GM21576 (cell line): ENCODE results near the gene GPS1.

Experiments used
- ATAC-seq: cut with Tn5 transposase; IDR thresholded peaks from one replicate; pipeline ENCODE4 v1.9.1; 2021; ENCODE audit warnings: mild to moderate bottlenecking, moderate library complexity; ENCODE audit not compliant: unreplicated experiment

GPS1 gene

GRCh38 chr17:82098169-82098938 lies 46.7 kb downstream of the GPS1 start, which contains the start of gene FASN:
Gene FASN, minus strand, starts transcription at chr17:82098236. Its CDS starts 1,791 bp downstream, at chr17:82096445.
- peak; percentile 59 for ATAC-seq

GRCh38 chr17:82098939-82099763 lies 47.5 kb downstream of the GPS1 start:
- ATAC-seq: peak; percentile 11

DNA sequence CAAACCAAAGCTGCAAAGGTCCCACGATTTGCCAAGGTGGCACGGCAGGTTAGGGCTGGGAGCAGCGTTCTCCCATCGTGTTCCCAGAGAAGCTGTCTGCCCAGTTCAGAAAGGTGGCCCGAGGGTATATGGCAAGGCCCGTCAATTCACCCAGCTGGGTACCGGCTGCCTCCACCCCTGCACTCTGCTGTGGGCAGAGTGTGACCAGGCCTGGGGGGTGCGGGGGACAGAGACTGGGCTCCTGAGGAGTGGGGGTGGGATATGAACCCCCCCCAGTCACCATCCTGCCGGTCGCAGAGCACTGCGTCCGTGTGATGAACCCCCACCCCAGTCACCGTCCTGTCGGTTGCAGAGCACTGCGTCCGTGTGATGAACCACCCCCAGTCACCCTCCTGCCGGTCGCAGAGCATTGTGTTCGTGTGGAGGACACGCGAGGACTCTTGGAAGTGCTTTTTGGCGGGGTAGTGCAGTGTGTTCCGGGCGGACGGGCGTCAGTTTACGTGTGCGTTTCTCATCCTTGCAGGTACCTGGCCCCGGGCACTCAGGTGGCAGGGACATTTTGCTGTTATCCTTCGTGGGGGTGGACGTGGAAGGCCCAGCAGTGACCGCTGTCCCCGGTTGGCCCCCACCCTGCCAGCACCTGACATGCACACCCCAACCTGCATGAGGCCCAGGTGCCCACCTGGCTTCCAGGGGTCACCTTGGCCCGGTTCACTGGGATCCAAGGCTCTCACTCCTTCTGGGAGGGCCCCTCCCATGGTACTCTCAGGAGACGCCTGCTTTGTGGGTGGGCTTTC lies 49.0 kb downstream of the GPS1 start:
- ATAC-seq: no peak

- no peak for ATAC-seq
These were observed 49.6 kb downstream of the GPS1 start for GRCh38 chr17:82101301-82101715.

- no peak for ATAC-seq
These were observed 50.3 kb downstream of the GPS1 start for GRCh38 chr17:82101767-82102679.

DNA sequence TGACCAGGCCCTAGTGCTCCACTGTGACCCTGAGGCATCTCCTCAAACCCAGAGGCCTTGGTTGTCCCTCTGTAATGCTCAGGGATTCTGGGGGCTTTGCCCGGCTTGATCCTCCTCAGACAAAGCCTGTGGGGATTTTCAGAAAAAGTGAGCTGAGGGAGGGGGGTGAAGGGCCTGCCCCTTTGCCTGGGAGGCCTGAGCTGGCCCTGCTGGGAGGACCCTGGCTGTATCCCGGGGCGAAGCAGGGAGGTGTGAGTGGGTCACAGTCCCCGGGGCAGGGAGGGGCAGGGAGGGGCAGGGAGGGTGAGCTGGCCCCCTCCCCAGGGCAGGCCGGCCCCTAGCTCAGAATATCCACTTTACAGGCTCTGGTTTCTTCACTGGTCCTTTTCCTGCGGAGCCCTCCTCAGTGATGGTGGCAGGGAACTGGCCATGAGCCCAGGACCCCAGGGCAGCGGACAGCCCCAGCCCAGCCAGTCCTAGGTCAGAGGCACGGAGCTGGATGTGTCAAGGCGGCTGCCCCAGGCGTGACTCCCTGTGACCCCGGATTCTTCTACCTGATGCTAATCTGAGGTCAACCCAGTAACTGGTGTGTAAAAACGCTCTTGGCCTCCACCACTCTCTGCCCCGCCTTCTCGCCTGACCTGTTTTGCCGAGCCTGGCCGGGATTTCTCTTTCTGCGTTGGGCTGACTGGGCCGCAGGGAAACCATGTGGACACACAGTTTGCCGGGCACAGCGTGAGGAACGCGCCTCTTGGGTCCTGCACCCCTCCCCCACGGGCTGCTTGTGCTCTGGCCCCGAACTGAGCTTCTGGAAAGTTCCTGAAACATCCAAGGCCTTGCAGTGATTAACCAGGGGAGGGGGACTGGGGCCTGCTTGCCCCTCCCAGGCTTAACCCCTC lies 52.1 kb downstream of the GPS1 start:
- ATAC-seq: no peak

DNA sequence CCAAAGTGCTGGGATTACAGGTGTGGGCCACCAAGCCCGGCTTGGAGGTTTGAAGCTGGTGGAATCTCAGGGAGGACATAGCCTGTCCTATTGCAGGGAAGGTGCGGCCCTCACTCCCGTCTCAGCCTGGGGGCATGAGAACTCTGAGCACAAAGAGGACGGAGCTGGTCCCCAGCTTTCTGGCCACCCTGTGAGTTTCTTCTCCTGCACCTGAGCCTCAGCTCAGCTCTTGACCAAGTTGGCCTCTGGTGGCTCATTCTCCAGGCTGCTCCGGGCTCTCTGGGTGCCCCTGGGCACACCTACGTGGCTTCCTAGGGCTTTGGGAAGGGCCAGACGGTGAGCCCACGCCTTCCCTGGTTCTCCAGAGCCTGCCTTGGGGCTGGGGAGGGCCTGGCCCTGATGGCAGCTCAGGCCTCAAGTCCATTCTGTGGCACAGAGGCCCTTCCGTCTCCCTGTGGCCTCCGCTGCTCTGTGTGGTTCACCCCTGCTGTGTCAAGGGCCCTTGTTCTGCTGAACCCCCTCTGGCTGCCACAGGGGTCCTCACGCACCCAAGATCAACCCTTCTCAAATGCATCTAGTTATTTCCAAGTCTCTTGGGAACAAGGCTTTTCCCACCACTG lies 53.2 kb downstream of the GPS1 start:
- ATAC-seq: no peak

GRCh38 chr17:82105417-82105881 lies 53.8 kb downstream of the GPS1 start:
- ATAC-seq: no peak

DNA sequence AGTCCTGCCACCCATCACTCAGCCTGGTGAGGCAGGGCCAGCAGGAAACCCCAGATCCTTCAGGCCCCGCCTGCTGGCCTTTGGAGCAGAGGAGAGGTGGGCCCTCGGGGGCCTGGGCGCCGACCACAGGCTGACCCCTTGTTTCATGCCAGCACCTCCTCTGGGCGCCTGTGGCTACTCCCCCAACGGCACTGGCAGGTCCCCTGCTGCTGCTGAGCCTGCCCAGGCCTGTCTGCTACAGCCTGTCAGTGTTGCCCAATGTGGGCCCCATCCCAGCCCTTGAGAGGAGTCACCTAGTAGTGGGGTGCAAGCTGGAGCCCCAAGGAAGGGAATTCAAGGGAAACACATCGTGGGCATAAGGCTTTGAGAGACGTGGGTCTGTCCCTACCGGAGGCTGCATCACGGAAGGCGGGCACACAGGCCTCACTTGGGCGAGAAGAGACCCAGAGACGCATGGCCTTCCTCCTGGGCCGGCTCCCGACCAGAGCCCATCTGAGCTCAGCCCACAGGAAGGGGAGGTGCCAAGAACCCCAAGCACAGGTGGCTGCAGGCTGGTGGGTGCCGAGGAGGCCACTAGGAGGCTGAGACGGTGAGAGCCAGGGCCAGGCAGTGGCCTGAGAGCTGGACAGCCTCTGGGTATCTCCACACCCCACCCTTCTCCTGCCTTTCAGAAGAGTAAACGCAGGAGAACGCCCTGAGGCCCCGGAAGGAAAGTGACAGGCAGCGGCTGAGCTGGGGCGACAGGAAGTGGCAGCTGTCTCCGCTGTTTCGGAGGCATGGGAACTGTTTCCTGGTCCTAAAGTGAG lies 54.4 kb downstream of the GPS1 start:
- no peak for ATAC-seq

GRCh38 chr17:82106688-82107305 lies 55.1 kb downstream of the GPS1 start:
- no peak for ATAC-seq
